ENCODE results near the gene TTC23L.

DNA sequence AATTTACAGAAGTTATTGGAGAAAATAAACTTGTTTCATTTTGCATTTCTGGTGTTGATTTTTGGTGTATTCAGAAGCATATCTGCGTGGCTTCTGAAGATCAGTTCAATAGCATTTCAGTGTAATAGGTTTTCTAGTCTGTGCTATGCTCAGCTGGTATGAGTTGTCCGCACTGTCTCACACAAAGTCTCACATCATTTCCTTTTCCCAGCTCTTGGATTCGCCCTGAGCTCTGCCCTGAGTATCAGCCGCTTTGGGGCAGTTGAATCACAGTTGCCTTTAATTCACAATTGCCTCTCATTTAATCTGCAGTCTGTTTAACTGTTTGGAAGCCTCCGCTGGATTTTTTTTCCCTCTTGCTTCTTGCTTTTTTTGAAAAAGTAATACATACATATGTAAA is 6.4 kb upstream of the TTC23L start:
- no peak for TF ChIP-seq POLR2A (IDR thresholded peaks at IDR 0.05)
- TF ChIP-seq, protein P1, sequence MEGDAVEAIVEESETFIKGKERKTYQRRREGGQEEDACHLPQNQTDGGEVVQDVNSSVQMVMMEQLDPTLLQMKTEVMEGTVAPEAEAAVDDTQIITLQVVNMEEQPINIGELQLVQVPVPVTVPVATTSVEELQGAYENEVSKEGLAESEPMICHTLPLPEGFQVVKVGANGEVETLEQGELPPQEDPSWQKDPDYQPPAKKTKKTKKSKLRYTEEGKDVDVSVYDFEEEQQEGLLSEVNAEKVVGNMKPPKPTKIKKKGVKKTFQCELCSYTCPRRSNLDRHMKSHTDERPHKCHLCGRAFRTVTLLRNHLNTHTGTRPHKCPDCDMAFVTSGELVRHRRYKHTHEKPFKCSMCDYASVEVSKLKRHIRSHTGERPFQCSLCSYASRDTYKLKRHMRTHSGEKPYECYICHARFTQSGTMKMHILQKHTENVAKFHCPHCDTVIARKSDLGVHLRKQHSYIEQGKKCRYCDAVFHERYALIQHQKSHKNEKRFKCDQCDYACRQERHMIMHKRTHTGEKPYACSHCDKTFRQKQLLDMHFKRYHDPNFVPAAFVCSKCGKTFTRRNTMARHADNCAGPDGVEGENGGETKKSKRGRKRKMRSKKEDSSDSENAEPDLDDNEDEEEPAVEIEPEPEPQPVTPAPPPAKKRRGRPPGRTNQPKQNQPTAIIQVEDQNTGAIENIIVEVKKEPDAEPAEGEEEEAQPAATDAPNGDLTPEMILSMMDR (IDR thresholded peaks at IDR 0.05 in 4 of 5, conservative IDR thresholded peaks at IDR 0.05 in 1 of 5) = no peak

Data from gastrocnemius medialis (tissue), 4 donors.